Measurements from ENCODE around the gene FHL1. TPM values are rescaled to one million over a fixed set of nuclear protein-coding genes. Genes with fewer than 3 reads are reported as not detected.

Gene FHL1
- total RNA-seq, 1 experiment from 2014 or later: 51.8 TPM

GRCh38 chrX:136115904-136116297, 31.4 kb upstream of the FHL1 start:
- no peaks in the 10 kb centered on the region for H3K9me3 ChIP-seq (ENCODE audit: low read length)
- peaks cover under 1% of the 10 kb centered on the region; the same call in 1 of the 2 replicates for H3K4me1 ChIP-seq (ENCODE audit: insufficient read depth, low read length)
- no peaks in the 10 kb centered on the region for H3K27me3 ChIP-seq (ENCODE audit: low read length)
- no peak overlapping the region for H3K4me3 ChIP-seq (ENCODE audit: low read length)
- ChIA-PET CTCF (no interaction called here), POLR2A (ENCODE audit: unreplicated experiment) (no interaction called here)
- no peak overlapping the region for H3K27ac ChIP-seq (ENCODE audit: low read length)
- H3K36me3 ChIP-seq (ENCODE audit: low read depth, low read length): no peaks in the 10 kb centered on the region
- H3K79me2 ChIP-seq (ENCODE audit: low read length): no peaks in the 10 kb centered on the region
- no peaks in the 10 kb centered on the region for H3F3A ChIP-seq (ENCODE audit: low read length, unreplicated experiment)
- BruUV-seq (replicated peaks): no TSS peak
- intact Hi-C loops (cut with micrococcal nuclease): no loop called here
- no peak overlapping the region for H3K9ac ChIP-seq (ENCODE audit: low read length)
- no peaks in the 10 kb centered on the region for H4K20me1 ChIP-seq (ENCODE audit: low read length)
- no peak overlapping the region for H2AFZ ChIP-seq (ENCODE audit: low read length)
- DNase-seq (no peak), ATAC-seq (no peak)
- TF ChIP-seq EZH2 (IDR thresholded peaks at IDR 0.05; ENCODE audit: low read length, unreplicated experiment): no peak
- TF ChIP-seq, protein P1, sequence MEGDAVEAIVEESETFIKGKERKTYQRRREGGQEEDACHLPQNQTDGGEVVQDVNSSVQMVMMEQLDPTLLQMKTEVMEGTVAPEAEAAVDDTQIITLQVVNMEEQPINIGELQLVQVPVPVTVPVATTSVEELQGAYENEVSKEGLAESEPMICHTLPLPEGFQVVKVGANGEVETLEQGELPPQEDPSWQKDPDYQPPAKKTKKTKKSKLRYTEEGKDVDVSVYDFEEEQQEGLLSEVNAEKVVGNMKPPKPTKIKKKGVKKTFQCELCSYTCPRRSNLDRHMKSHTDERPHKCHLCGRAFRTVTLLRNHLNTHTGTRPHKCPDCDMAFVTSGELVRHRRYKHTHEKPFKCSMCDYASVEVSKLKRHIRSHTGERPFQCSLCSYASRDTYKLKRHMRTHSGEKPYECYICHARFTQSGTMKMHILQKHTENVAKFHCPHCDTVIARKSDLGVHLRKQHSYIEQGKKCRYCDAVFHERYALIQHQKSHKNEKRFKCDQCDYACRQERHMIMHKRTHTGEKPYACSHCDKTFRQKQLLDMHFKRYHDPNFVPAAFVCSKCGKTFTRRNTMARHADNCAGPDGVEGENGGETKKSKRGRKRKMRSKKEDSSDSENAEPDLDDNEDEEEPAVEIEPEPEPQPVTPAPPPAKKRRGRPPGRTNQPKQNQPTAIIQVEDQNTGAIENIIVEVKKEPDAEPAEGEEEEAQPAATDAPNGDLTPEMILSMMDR (conservative IDR thresholded peaks at IDR 0.05; ENCODE audit: low read depth, low read length): no peak
- no peak for TF ChIP-seq EZH2phosphoT487 (IDR thresholded peaks at IDR 0.05; ENCODE audit: borderline replicate concordance, low read length)
- H3K9me2 ChIP-seq (replicated peaks; ENCODE audit: low read length): no peaks in the 10 kb centered on the region
- H3K4me2 ChIP-seq (ENCODE audit: low read length): no peak overlapping the region

- ChIA-PET POLR2A (ENCODE audit: unreplicated experiment) (no interaction called here), CTCF (no interaction called here)
- Histone ChIP-seq H3K27ac (ENCODE audit: low read length) (no peak overlapping the region), H3K9me3 (ENCODE audit: low read length) (no peaks in the 10 kb centered on the region), H3K4me3 (ENCODE audit: low read length) (no peak overlapping the region), H3K27me3 (ENCODE audit: low read length) (no peaks in the 10 kb centered on the region), H3K9me2 (replicated peaks; ENCODE audit: low read length) (no peaks in the 10 kb centered on the region), H3K79me2 (ENCODE audit: low read length) (no peaks in the 10 kb centered on the region), H3K9ac (ENCODE audit: low read length) (no peak overlapping the region), H3K36me3 (ENCODE audit: low read depth, low read length) (no peaks in the 10 kb centered on the region), H3K4me2 (ENCODE audit: low read length) (no peak overlapping the region), H2AFZ (ENCODE audit: low read length) (no peak overlapping the region), H3K4me1 (ENCODE audit: insufficient read depth, low read length) (peaks cover 10% of the 10 kb centered on the region), H4K20me1 (ENCODE audit: low read length) (no peaks in the 10 kb centered on the region), H3F3A (ENCODE audit: low read length, unreplicated experiment) (no peaks in the 10 kb centered on the region)
- BruUV-seq (replicated peaks): no TSS peak
- DNase-seq (peak; percentile 41), ATAC-seq (peak; percentile 92)
- TF ChIP-seq, protein P1 (conservative IDR thresholded peaks at IDR 0.05; ENCODE audit: low read depth, low read length): no peak
- no peak for TF ChIP-seq EZH2 (IDR thresholded peaks at IDR 0.05; ENCODE audit: low read length, unreplicated experiment)
- intact Hi-C loops (cut with micrococcal nuclease): loop anchor here (2.0 kb wide), 1 partner anchor 75 kb away; no protein-coding TSS in a partner anchor
These were observed 25.5 kb upstream of the FHL1 start for GRCh38 chrX:136121788-136122187.

GRCh38 chrX:136122207-136122606, 25.1 kb upstream of the FHL1 start:
- no peak overlapping the region for H3K9ac ChIP-seq (ENCODE audit: low read length)
- CTCF ChIA-PET: no interaction called here
- no peaks in the 10 kb centered on the region for H3F3A ChIP-seq (ENCODE audit: low read length, unreplicated experiment)
- H3K9me2 ChIP-seq (replicated peaks; ENCODE audit: low read length): no peaks in the 10 kb centered on the region
- no peaks in the 10 kb centered on the region for H3K79me2 ChIP-seq (ENCODE audit: low read length)
- no peak for DNase-seq
- H3K4me1 ChIP-seq (ENCODE audit: insufficient read depth, low read length): peaks cover 10% of the 10 kb centered on the region
- POLR2A ChIA-PET (ENCODE audit: unreplicated experiment): no interaction called here
- no peaks in the 10 kb centered on the region for H3K36me3 ChIP-seq (ENCODE audit: low read depth, low read length)
- ATAC-seq: no peak
- no peak overlapping the region for H3K4me2 ChIP-seq (ENCODE audit: low read length)
- H3K4me3 ChIP-seq (ENCODE audit: low read length): no peak overlapping the region
- H4K20me1 ChIP-seq (ENCODE audit: low read length): no peaks in the 10 kb centered on the region
- no peaks in the 10 kb centered on the region for H3K9me3 ChIP-seq (ENCODE audit: low read length)
- H3K27ac ChIP-seq (ENCODE audit: low read length): no peak overlapping the region
- intact Hi-C loops (cut with micrococcal nuclease): no loop called here
- H3K27me3 ChIP-seq (ENCODE audit: low read length): no peaks in the 10 kb centered on the region
- no peak overlapping the region for H2AFZ ChIP-seq (ENCODE audit: low read length)
- no peak for TF ChIP-seq EZH2 (IDR thresholded peaks at IDR 0.05; ENCODE audit: low read length, unreplicated experiment)
- TF ChIP-seq EZH2phosphoT487 (IDR thresholded peaks at IDR 0.05; ENCODE audit: borderline replicate concordance, low read length): no peak
- TF ChIP-seq, protein P1 (conservative IDR thresholded peaks at IDR 0.05; ENCODE audit: low read depth, low read length): no peak
- no TSS peak for BruUV-seq (replicated peaks)

Data from PC-3 (cell line).